Activated CD4-positive, alpha-beta T cell treated with anti-CD3 and anti-CD28 coated beads for 36 hours (primary cell): Measurements from ENCODE around the gene CASD1. TPM values are rescaled to one million over a fixed set of nuclear protein-coding genes. Genes with fewer than 3 reads are reported as not detected.

Experiments
- ATAC-seq: fragments of 200-7000 bp; cut with Tn5 transposase; one replicate; pipeline ENCODE4 v1.10.0; 2021; ENCODE audit warnings: mild to moderate bottlenecking, moderate library complexity
- CTCF ChIA-PET: fragments of 350-600 bp; sonication (Branson Sonifier 250); formaldehyde crosslinking; loops from one replicate; lab custom pipeline; 2021; ENCODE audit warnings: antibody characterized with exemption; lab: Charles Lee
- POLR2A ChIA-PET: fragments of 350-600 bp; sonication (Branson Sonifier 250); formaldehyde crosslinking; loops from one replicate; lab custom pipeline; 2021; ENCODE audit warnings: antibody characterized with exemption, inconsistent platforms; lab: Charles Lee
- DNase-seq: peaks from one replicate; pipeline ENCODE4 v3.0.0-alpha.2; 2020
- H3K27ac Mint-ChIP-seq: one replicate; pipeline ENCODE4 v1.8.0; 2021; ENCODE audit warnings: mixed read lengths
- H3K27me3 Mint-ChIP-seq: one replicate; pipeline ENCODE4 v1.8.0; 2021; ENCODE audit warnings: mixed read lengths
- H3K36me3 Mint-ChIP-seq: one replicate; pipeline ENCODE4 v1.8.0; 2021; ENCODE audit warnings: low read depth, mixed read lengths
- H3K4me1 Mint-ChIP-seq: one replicate; pipeline ENCODE4 v1.8.0; 2021; ENCODE audit warnings: mixed read lengths
- H3K4me3 Mint-ChIP-seq: one replicate; pipeline ENCODE4 v1.8.0; 2021; ENCODE audit warnings: mild to moderate bottlenecking, moderate library complexity, mixed read lengths
- H3K9me3 Mint-ChIP-seq: one replicate; pipeline ENCODE4 v1.8.0; 2021; ENCODE audit warnings: low read depth, mixed read lengths
- intact Hi-C, 2 experiments: fragments of 100-400 bp; cut with DNase I in 1 of 2; cut with micrococcal nuclease in 1 of 2; formaldehyde crosslinking; loops; one replicate each; pipeline versions ENCODE4 v1.14.2 to v1.15.1; 2022 to 2024; cut with DNase I, micrococcal nuclease
- total RNA-seq, 2 experiments: library from RNA; stranded (reverse); gene quantifications; one replicate each; pipeline ENCODE4 v1.2.3, GENCODE V29; 2021

The CASD1 gene
- total RNA-seq, 2 experiments from 2014 or later, result 11.2 to 14.3 TPM

GRCh38 chr7:94588075-94588474 is 78.5 kb downstream of the CASD1 start:
- Mint-ChIP-seq H3K27ac (no peak overlapping the region), H3K9me3 (no peaks in the 10 kb centered on the region), H3K4me1 (no peaks in the 10 kb centered on the region), H3K4me3 (no peak overlapping the region), H3K27me3 (no peaks in the 10 kb centered on the region), H3K36me3 (peaks cover 9% of the 10 kb centered on the region)
- DNase-seq, result no peak
- POLR2A ChIA-PET, result no interaction called here
- CTCF ChIA-PET, result interaction anchor here (0.6 to 1.2 kb wide), 2 partner anchors 14 to 49 kb away, joined by 3 to 4 read pairs; no protein-coding TSS in a partner anchor
- intact Hi-C loops, result no loop called here
- no peak for ATAC-seq

- POLR2A ChIA-PET, result no interaction called here
- Mint-ChIP-seq H3K36me3 (peaks cover 9% of the 10 kb centered on the region), H3K27me3 (no peaks in the 10 kb centered on the region), H3K27ac (no peak overlapping the region), H3K9me3 (no peaks in the 10 kb centered on the region), H3K4me3 (no peak overlapping the region), H3K4me1 (no peaks in the 10 kb centered on the region)
- no peak for DNase-seq
- CTCF ChIA-PET, result no interaction called here
- ATAC-seq, result no peak
- intact Hi-C loops, result no loop called here
Observed at GRCh38 chr7:94590526-94591162, 81.0 kb downstream of the CASD1 start.

- Mint-ChIP-seq H3K27ac (no peak overlapping the region), H3K4me3 (no peak overlapping the region), H3K9me3 (no peaks in the 10 kb centered on the region), H3K36me3 (peaks cover 9% of the 10 kb centered on the region), H3K27me3 (no peaks in the 10 kb centered on the region), H3K4me1 (no peaks in the 10 kb centered on the region)
- ATAC-seq, result no peak
- CTCF ChIA-PET, result no interaction called here
- POLR2A ChIA-PET, result no interaction called here
- intact Hi-C loops, result no loop called here
- no peak for DNase-seq
Observed at GRCh38 chr7:94591176-94591575, 81.6 kb downstream of the CASD1 start.

GRCh38 chr7:94594882-94595281 is 85.3 kb downstream of the CASD1 start:
- DNase-seq (no peak), ATAC-seq (no peak)
- Mint-ChIP-seq H3K36me3 (no peaks in the 10 kb centered on the region), H3K27me3 (no peaks in the 10 kb centered on the region), H3K4me1 (no peaks in the 10 kb centered on the region), H3K4me3 (no peak overlapping the region), H3K27ac (no peak overlapping the region), H3K9me3 (no peaks in the 10 kb centered on the region)
- POLR2A ChIA-PET, result no interaction called here
- CTCF ChIA-PET, result no interaction called here
- intact Hi-C loops, result no loop called here

- Mint-ChIP-seq H3K4me1 (no peaks in the 10 kb centered on the region), H3K27me3 (no peaks in the 10 kb centered on the region), H3K9me3 (no peaks in the 10 kb centered on the region), H3K36me3 (no peaks in the 10 kb centered on the region), H3K27ac (no peak overlapping the region), H3K4me3 (no peak overlapping the region)
- ChIA-PET POLR2A (no interaction called here), CTCF (no interaction called here)
- no peak for DNase-seq
- intact Hi-C loops, result no loop called here
- ATAC-seq, result no peak
Observed at GRCh38 chr7:94595717-94596116, 86.1 kb downstream of the CASD1 start.

GRCh38 chr7:94600267-94600666 is 90.7 kb downstream of the CASD1 start:
- intact Hi-C loops, result no loop called here
- H3K9me3 Mint-ChIP-seq, result no peaks in the 10 kb centered on the region
- peaks cover 2% of the 10 kb centered on the region for H3K4me1 Mint-ChIP-seq
- ATAC-seq, result no peak
- ChIA-PET CTCF (no interaction called here), POLR2A (no interaction called here)
- no peak overlapping the region for H3K4me3 Mint-ChIP-seq
- H3K27ac Mint-ChIP-seq, result no peak overlapping the region
- H3K36me3 Mint-ChIP-seq, result no peaks in the 10 kb centered on the region
- no peak for DNase-seq
- H3K27me3 Mint-ChIP-seq, result no peaks in the 10 kb centered on the region

- CTCF ChIA-PET, result no interaction called here
- DNase-seq (no peak), ATAC-seq (no peak)
- Mint-ChIP-seq H3K9me3 (peaks cover 4% of the 10 kb centered on the region), H3K27ac (no peak overlapping the region), H3K4me3 (no peak overlapping the region), H3K27me3 (no peaks in the 10 kb centered on the region), H3K36me3 (no peaks in the 10 kb centered on the region), H3K4me1 (peaks cover 2% of the 10 kb centered on the region)
- intact Hi-C loops, result no loop called here
- POLR2A ChIA-PET, result interaction anchor here (0.6 kb wide), 1 partner anchor 1738 kb away, joined by 3 read pairs; no protein-coding TSS in a partner anchor
Observed at GRCh38 chr7:94602181-94602580, 92.6 kb downstream of the CASD1 start.

GRCh38 chr7:94605031-94605430 is 95.4 kb downstream of the CASD1 start:
- Mint-ChIP-seq H3K9me3 (peaks cover 12% of the 10 kb centered on the region), H3K36me3 (no peaks in the 10 kb centered on the region), H3K27me3 (peaks cover 8% of the 10 kb centered on the region), H3K27ac (no peak overlapping the region), H3K4me3 (no peak overlapping the region), H3K4me1 (peaks cover 2% of the 10 kb centered on the region)
- intact Hi-C loops, result no loop called here
- ATAC-seq, result no peak
- no peak for DNase-seq
- CTCF ChIA-PET, result no interaction called here
- POLR2A ChIA-PET, result no interaction called here

Other genes starting within 250 kb of the CASD1 start
- gene COL1A2, start 114.9 kb upstream of the CASD1 start, total RNA-seq, result under 1 TPM; 0.11 to 0.19 TPM
- 1 to 10 TPM in 1 of 2 experiments, under 1 TPM in 1; 0.39 to 1.1 TPM for gene SGCE, start 146.3 kb downstream of the CASD1 start, total RNA-seq